GM18868 (cell line): ENCODE measurements around the gene AMPD1.

Experiments used
- ATAC-seq: cut with Tn5 transposase; IDR thresholded peaks from one replicate; pipeline ENCODE4 v1.9.1; 2021; ENCODE audit warnings: mild to moderate bottlenecking, moderate library complexity; ENCODE audit not compliant: unreplicated experiment

The AMPD1 gene

DNA sequence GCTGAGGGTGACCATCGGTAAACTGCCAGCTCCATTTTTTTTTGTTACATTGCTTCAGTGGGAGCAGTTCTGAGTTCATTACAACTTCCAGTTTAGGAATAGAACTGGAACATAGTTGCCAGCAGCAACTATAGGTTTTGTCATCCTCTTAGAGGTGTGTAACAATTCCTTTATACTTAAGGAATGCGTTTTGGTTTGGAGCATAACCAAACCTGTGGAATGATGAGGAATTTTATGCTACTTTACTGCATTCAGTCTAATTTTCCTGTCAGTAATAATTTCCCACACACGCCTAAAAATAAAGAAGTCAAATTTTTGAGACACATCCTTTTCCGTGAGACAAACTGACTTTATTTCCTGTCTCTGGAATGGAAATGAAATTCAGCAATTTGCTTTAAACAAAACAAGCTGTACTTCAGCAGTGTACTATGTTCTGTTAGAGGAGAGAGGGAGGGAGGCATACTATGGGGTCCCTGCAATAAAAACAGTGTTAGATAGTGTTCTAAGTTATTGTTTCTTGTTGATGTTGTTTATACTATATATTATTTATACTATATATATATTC lies 4.8 kb upstream of the AMPD1 start:
- ATAC-seq, result no peak

DNA sequence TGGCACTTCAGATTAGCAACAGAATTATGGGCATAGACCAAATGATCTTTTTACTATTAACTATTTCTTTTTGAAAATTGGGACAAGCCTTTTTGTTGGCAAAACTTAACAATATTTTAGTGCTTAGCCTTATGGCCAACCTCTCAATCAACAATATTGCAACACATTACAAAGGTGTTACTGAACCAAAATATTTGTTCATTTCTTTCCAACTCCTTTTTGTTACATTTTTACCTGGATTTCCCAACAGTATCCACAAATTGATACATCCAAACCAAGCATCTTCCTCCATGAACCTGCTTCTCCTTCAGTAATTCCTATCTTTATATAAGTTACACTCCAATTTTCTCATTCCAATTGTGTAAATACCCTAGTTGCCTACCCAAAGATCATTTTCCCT lies 1.5 kb upstream of the AMPD1 start:
- ATAC-seq, result no peak

DNA sequence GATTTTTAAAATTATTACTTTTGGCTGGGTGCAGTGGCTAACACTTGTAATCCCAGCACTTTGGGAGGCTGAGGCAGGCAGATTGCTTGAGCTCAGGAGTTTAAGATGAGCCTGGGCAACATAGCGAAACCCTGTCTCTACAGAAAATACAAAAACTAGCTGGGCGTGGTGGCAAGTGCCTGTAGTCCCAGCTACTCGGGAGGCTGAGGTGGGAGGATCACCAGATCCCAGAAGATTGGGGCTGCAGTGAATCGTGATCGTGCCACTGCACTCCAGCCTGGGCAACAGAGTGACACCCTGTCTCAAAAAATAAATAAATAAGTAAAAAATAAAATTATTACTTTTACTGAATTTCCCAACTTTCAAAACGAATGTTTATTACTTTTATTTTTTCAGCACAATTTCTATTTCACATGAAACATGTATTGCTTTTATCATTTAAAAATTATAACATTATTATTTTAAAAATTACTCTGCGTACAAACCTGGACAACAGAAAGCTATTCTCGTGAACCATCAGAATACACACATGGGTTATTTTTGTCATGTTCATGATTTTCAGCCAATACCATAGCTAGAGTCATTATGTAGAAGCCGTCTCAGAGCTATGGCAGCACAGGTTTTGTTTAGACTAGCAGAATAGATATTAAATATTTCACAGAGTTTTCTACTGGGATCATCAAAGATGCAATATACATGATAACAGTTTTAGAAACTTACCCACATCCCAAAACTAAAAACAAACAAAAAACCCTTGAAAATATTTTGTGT lies 621 bp downstream of the AMPD1 start:
- no peak for ATAC-seq

DNA sequence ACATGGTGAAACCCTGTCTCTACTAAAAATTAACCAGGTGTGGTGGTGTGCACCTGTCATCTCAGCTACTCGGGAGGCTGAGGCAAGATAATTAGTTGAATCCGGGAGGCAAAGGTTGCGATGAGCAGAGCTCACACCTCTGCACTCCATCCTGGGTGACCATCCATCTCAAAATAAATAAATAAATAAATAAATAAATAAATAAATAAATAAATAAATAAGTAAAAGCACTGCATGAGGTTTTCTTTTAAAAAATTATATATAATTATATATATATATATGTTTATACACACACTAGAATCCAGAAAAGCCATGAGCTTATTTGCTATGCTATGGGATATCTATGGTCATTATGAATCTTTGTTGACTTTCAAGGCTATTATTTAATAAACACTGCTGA lies 2.4 kb downstream of the AMPD1 start:
- no peak for ATAC-seq

DNA sequence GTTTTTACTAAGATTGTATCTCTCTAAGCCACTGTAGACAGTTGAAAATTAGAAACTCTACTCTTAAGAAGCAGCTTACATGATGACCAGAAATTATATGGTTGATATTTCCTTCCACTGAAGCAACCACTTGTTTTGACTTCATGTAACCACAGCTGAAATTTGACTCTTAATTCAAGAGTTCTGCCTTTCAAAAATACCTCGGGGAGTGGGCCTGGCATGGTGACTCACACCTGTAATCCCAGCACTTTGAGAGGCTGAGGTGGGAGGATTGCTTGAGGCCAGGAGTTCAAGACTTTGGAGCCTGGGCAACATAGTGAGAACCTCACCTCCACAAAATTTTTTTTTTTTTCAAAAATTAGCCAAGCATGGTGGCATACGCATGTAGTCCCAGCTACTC lies 4.3 kb downstream of the AMPD1 start:
- no peak for ATAC-seq

DNA sequence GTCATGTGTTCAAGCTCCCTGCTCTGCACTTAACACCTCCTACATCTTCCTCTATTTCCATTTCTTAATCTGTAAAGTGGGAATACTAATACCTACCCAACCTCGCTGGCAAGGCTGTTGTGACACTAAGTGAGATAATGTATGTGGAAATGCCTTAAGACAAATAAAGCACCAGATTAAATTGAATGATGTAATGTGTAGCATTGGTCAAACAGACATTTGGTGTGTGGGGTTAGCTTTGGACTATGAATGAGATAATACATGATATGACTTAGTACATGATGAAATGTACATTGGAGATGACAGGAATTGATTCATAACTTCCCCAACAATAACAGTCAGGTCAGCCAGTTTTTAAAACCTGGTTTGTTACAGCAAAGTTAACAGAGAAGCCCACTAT lies 5.2 kb downstream of the AMPD1 start:
- no peak for ATAC-seq

DNA sequence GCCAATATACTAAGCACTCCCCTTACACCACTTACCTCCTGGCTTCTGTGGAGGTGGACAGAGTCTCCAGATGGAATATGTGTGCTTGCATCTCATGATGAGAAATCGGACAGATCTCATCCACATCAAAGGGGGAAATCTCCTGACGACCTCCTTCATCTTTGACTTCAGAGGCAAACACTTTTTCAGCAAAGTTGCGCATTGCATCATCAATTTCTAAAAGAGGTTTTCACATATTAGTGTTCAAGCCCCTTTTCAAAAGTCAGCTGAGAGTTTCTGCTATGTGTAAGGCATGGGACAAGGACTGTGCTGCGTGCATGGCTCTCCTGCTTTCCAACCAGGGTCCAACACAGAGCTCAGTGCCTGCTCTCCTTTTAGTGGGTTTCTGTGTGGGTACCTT lies 6.8 kb downstream of the AMPD1 start:
- no peak for ATAC-seq

DNA sequence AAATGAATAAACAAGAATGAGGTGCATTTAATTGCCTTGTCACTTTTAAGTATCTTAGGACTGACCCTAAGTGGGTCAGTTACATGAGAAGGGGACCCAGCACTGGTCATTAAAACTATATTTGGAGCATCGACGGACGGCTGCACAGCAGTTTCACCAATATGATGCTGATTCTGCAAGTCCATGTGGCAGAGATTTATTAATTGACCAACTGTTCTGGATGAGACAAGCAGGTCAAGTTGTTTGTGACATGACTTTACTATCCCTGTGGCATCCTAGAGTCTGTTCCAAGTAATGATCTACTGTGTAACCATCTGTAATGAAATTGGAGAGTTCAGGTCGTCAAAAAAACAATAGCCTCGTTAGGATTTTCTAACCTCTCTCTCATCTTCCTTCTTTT lies 9.5 kb downstream of the AMPD1 start:
- no peak for ATAC-seq

DNA sequence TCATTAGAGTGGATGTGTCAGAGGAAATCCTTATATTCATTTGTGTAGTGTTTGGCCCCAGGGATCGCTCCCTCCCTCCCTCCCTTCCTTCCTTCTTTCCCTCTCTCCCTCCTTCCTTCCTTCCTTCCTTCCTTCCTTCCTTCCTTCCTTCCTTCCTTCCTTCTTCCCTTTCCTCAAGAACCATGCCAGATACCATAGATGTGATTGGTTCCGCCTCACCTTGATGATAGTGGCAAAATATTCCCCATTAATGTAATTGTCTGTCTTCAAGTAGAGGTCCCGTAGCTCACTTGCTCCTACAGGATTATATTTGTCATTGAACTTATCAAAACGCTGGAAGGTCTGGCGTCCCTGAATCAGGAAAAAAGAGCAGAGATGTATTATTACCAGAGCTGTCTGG lies 17.7 kb downstream of the AMPD1 start:
- ATAC-seq, result no peak

DNA sequence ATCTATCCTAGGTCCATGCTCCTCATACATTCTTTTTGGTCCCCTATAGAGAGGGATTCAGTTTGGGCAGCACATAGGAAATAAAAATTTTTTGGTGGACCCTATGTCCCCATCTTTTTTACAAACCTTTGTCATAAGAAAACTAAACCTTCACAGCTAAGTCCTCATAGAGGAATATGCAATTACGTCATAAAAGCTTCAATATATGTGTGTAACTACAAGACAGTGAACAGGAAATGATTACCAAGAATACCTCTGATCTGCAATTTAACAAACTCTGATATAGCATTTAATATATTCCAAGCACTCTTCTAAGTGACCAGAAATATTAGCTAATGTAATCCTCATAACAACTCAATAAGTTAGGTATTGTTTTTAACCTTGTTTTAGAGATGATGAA lies 19.2 kb downstream of the AMPD1 start:
- ATAC-seq, result no peak

DNA sequence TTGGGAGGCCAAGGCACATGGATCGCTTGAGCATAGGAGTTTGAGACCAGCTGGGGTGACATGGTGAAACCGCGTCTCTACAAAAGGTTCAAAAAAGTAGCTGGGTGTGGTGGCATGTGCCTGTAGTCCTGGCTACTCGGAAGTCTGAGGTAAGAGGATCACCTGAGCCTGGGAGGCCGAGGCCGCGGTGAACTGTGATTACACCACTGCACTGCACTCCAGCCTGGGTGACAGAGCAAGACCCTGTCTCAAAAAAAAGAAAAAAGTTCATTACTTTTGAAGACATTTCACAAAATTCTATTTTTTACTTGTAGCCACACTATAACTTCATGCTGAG lies 23.4 kb downstream of the AMPD1 start:
- ATAC-seq, result no peak

DNA sequence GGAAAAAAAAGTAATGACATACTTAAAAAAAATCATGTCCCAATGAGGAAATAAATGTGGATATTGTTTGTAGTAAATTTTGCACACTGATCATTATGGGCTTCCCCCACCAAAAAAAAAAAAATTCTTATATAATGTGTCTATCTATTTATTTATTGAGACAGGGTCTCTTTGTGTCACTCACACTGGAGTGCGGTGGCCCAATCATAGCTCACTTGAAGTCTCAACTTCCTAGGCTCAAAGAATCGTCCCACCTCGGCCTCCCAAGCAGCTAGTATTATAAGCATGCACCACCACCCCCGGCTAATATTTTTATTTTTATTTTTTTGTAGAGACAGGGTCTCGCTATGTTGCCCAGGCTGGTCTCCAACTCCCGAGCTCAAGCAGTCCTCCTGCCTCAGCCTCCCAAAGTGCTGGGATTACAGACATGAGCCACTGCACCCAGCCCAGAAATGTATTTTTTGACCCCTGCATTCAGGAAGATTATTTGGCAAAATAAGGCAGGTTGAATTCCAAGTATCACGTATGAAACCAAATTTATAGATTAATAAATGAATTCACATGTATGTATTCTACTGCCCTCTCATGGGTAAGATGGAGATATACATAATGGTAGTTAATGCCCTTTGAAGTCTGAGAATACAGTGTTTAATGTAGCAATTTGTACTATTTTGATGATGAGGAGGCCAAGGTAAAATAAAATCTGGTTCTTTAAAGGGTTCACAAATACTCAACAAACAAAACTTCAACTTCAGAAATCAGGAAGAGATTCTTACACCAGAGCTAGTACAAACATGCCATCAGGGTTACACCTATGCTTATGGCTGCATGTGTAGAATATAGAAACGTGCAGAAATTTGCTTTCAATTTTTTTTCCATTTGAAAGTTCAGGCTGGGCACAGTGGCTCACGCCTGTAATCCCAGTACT lies 24.1 kb downstream of the AMPD1 start:
- no peak for ATAC-seq

DNA sequence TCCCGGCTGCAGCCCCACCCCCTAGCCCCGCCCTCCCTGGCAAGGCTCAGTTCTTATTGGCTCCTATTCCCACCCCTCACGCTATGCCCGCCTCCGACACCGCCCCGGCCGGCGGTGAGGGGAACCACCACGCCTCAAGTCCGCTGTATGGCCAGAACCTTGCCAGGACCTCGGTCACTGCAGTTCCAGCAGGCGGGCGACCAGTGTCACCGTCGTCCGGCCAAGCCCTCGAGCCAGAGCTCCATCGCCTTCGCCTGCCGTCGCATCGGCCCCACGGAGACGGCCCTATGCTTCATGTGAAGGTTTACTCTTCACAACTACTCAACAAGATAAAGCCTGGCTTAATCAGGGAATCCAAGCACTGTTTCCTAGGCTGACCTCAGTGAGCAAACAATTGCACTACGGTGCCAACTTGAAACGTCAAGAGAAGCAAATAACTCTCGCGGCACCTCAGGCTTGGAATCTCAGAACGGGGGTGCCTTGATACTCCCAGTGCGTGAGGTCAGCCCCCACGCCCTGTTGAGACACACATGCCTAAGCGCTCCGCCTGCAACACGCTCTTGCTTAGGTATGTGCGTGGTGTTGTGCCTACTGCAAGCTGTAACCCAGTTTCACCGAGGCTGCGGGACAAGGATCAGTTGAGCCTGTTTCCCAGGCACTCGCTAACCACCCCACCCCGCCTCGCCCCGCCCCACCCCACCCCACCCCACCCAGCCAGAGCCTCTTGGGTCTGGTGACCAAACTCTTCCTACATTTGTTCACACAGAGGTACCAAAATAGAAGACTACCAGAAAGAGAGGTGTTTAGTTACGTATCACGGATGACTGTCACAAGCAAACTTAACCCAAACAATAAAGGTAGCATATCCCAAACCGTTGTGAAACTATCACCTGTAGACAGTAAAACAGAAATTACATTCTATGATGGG lies 25.0 kb downstream of the AMPD1 start:
- ATAC-seq, result peak; percentile 98

DNA sequence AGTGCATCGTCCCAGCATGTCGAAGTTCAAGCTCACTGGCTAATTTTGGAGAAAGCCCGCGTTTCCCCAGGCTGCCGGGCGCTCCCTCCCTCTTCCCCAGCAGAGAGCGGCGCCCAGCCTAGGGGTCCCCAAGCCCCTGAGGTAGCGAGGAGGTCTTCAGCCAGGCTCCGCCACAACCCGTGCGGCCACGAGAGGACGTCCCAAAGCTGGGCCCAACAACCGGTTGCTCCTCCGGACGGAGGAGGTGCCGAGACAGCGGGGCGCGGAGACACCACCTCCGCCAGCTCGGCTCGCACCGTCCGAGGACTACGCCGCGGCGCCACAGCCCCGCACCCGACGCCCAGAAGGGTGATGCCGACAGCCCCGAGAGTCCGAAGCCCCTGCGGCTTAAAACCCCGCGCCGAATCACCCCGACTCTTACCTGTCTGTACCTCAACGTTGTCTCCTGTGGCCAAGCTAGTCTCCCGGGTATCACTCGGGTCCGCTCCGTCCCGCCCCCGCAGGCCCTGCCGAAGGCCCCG lies 25.7 kb downstream of the AMPD1 start, which contains the start of gene DENND2C:
Gene DENND2C, minus strand, starts transcription at position 488 of the 521 bp plus-strand sequence. CDS start 44,065 bp downstream, outside the sequence.
- peak; percentile 63 for ATAC-seq

DNA sequence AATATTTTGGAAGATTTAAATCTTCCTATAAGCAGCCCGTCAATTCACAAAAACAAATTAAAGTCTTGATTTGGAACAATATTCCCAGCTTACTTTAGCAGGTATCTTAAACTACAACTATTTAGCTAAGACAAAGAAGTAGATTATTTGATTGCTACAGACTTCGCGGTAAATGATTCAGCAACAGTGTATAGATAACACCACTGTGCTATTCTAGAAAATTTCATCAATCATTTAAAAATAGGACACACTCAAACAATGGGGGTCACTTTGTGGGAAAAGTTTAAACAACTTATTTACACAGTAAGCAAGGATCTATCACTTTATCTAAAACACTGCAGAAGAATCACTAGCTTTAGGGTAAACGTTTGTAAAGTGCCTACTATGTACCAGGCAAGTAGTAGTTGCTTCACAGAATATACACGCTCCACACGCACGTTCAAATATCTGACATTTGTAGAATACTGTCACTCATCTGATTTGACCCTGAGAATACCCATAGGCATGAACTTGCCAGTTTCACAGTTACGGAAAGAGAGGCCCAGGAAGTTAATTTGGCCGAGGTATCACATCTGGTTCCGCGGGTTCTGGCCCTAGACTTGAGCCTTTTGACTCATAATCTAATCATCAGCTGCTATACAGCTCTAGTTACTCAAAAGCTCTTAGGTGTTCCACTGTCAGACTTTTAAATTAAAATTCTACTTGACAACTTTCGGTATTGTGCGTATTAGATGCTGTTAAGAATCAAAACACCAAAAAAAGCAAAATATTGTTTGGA lies 26.4 kb downstream of the AMPD1 start:
- ATAC-seq, result no peak

DNA sequence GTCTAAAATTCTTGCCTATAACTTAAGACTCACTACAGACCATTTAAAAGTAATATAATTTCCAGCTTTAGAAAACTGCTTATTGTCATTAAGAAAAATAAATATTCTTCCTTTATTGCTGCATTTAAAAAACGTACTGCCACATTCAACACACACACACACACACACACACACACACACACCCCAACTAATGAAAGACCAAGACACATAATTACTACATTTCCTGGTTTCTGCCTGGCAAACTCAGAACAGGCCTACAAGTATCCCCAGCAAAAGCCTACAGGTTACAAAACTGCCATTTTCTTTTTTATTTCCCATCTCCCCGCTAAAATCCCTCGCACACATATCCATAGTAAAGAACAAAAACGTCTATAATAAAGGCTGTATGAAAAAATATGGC lies 27.0 kb downstream of the AMPD1 start:
- no peak for ATAC-seq

DNA sequence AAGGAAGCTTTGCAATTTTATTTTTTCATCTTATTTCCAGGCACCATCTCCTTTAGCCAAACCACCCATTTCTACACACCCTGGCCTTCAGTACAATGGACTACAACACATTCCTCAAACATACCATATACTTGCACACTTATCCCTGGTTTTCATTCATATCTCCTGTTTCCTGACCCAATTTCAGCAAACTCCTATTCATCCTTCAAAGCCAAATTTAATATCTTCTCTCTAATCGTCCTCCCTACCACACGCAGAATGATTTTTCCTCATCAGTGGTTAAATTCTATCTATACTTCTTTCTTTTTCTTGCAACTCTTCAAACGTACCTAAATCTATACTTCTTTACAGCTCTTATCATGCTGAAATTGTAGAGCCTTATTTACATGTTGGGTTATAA lies 28.4 kb downstream of the AMPD1 start:
- ATAC-seq, result no peak

DNA sequence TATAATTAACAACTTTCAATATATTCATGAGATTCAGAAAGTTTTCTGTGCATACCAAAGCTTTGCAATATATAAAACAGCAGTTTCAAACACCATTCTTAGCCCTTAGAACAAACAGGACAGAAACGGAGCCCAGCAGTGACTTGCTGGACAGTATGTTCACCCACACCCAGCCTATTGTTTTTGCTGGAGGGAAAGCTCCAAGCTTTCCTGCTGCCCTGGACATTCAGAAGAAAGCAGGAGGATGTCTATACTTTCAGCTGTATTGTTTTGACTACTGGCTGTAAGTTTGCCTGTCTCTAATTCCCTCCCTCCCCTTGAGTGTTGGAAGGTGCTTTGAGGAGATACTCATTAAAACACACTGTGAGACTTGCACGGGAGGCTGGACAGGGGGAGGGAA lies 35.1 kb downstream of the AMPD1 start:
- no peak for ATAC-seq

DNA sequence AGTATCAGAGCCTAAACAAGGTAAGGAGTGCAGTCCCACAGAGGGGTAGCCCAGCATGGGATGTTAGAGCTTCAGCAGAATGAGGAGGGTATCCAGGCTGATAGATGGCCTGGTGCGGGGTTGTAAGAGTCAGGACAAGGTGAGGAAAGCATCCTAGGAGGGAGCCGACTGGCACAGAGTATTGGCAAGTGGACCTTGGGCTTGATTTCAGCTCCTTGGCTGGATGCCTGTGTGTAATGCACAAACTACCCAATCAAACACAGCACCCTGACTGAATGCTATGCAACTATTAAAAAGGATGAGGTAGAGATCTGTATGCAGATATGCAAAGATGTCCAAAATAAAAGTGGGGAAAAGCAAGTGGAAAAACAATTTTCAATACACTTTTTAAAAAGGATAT lies 43.5 kb downstream of the AMPD1 start:
- ATAC-seq, result no peak

DNA sequence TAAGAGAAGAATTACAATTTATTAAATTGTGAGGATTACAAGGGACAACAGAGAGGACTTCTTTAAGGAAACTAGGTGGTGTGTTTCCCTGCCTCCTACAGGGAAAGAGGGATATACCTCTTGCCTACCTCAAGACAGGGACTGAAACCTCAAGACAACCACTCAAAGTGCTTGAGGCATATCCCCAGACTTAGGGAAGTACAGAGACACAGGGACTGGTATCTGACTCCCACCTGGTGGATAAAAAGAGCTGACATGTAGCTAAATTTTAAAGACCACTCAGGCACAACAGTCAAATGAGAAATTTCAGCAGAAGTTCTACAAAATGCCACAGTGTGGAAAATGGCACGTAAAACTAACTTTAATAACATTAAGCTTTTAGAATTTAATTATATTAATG lies 46.8 kb downstream of the AMPD1 start:
- ATAC-seq, result no peak
